GM21360 (cell line): ENCODE results near the gene BET1L.
"Not testable (repeated sequence)": the region's sequence is repeated elsewhere in the genome, so short reads cannot be mapped to it uniquely, and the experiment has no call there.

Experiments used
- ATAC-seq: cut with Tn5 transposase; IDR thresholded peaks from one replicate; pipeline ENCODE4 v1.9.1; 2021; ENCODE audit warnings: mild to moderate bottlenecking, moderate library complexity; ENCODE audit not compliant: unreplicated experiment

Gene BET1L

GRCh38 chr11:230431-230830 is 23.2 kb upstream of the BET1L start:
- ATAC-seq = no peak

- ATAC-seq = no peak
Observed at GRCh38 chr11:227824-228379, 20.7 kb upstream of the BET1L start.

GRCh38 chr11:225734-226453 is 18.7 kb upstream of the BET1L start:
- ATAC-seq = no peak

GRCh38 chr11:224424-224823 is 17.2 kb upstream of the BET1L start:
- ATAC-seq = no peak

- ATAC-seq = no peak
Observed at GRCh38 chr11:223884-224283, 16.7 kb upstream of the BET1L start.

- ATAC-seq = no peak
Observed at GRCh38 chr11:223026-223789, 16.0 kb upstream of the BET1L start.

- no peak for ATAC-seq
Observed at GRCh38 chr11:221998-222789, 15.0 kb upstream of the BET1L start.

- ATAC-seq = no peak
Observed at GRCh38 chr11:221539-221938, 14.3 kb upstream of the BET1L start.

- not testable (repeated sequence) for ATAC-seq
Observed at GRCh38 chr11:220641-221215, 13.5 kb upstream of the BET1L start.

GRCh38 chr11:218815-219593 is 11.8 kb upstream of the BET1L start:
- ATAC-seq = no peak

- ATAC-seq = no peak
Observed at GRCh38 chr11:217704-218103, 10.5 kb upstream of the BET1L start.

GRCh38 chr11:216081-216974 is 9.1 kb upstream of the BET1L start:
- no peak for ATAC-seq

- ATAC-seq = no peak
Observed at GRCh38 chr11:215581-216037, 8.4 kb upstream of the BET1L start.

GRCh38 chr11:214083-214482 is 6.9 kb upstream of the BET1L start:
- ATAC-seq = no peak

GRCh38 chr11:213111-213510 is 5.9 kb upstream of the BET1L start:
- ATAC-seq = no peak

- no peak for ATAC-seq
Observed at GRCh38 chr11:212150-213100, 5.2 kb upstream of the BET1L start.

GRCh38 chr11:211741-212140 is 4.5 kb upstream of the BET1L start:
- no peak for ATAC-seq

GRCh38 chr11:211295-211694 is 4.1 kb upstream of the BET1L start:
- no peak for ATAC-seq
